Erythroblast (primary cell): ENCODE measurements around the gene GLYAT.

Experiments used
- GATA1 ChIP-seq: IDR thresholded peaks from 2 replicates; pipeline ENCODE4 v1.6.1; 2011; ENCODE audit warnings: low read depth, mild to moderate bottlenecking, control low read depth, low read length, moderate library complexity
- POLR2A ChIP-seq: IDR thresholded peaks from 2 replicates; pipeline ENCODE4 v1.6.1; 2011; ENCODE audit warnings: mild to moderate bottlenecking, low read length

DNA sequence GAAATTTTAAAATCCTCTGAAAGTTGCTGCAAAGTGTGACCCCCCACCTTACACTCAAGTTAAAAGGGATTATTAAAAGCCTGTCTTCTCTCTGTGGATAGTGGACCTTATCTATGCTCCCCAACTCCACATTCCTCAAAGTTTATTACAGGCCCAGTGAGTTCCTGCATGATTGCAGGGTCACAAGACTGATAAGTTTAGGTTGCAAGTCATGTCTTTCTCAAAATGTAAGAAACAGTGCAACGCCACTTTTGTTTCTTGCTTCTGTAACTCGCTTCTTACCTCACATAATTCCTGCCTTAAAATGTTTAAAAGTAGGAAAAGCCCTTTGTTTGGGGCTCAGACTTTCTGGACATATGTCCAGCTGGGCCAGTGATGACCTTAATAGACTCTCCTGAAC, 38.4 kb upstream of the GLYAT start:
- no peak for TF ChIP-seq POLR2A
- TF ChIP-seq GATA1, result no peak
